GM19193 (cell line): Measurements from ENCODE around the gene TNNI3K.

Experiments
- POLR2A ChIP-seq: IDR thresholded peaks from 4 replicates; pipeline ENCODE4 v1.6.1; 2011; ENCODE audit not compliant: insufficient read depth, insufficient read length; ENCODE audit errors: extremely low read depth

TNNI3K gene

DNA sequence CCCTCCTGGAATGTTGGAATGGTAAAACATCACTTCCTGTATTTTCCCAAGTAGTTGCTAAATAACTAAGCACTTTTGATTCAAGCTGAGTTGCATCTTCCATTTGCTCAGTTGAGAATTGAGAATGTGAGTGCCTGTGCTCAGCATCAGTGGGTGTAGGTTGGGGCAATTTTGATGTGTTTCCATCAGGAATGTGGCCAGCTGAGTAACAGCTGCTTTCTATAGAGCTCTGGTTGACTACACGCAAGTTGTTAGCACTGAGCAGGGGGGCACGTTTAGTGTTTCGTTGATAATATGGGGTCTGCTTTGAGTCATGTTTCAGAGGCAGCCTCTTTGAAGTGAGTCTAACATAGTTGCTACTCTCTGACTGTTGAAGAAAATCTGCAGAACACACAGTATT is 235.7 kb downstream of the TNNI3K start:
- TF ChIP-seq POLR2A = no peak

- TF ChIP-seq POLR2A = no peak
Observed at GRCh38 chr1:74471470-74471869, 236.3 kb downstream of the TNNI3K start.

- TF ChIP-seq POLR2A = no peak
Observed at GRCh38 chr1:74474585-74474984, 239.4 kb downstream of the TNNI3K start.

GRCh38 chr1:74478979-74479378 is 243.8 kb downstream of the TNNI3K start:
- TF ChIP-seq POLR2A = no peak

- no peak for TF ChIP-seq POLR2A
Observed at GRCh38 chr1:74480068-74480467, 244.9 kb downstream of the TNNI3K start.

DNA sequence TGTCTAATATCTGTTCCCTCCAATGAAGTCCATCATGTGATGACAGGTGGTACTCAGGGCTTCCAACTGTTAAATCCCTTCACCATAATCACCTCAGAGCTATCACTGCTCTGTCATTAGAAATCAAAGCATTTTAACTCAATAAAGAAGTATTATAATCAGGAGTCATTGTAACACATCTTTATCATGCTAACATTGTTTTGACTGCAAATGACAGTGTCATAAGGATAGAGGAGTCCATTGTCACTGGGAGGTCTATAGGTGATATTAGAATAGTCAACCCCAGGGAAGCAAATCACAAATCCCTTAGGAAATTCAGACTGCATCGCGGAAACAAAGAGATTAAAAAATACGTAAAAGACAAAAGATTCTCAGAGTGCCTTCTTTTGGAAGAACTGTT is 246.4 kb downstream of the TNNI3K start:
- no peak for TF ChIP-seq POLR2A

- TF ChIP-seq POLR2A = no peak
Observed at GRCh38 chr1:74485622-74486021, 250.4 kb downstream of the TNNI3K start.

DNA sequence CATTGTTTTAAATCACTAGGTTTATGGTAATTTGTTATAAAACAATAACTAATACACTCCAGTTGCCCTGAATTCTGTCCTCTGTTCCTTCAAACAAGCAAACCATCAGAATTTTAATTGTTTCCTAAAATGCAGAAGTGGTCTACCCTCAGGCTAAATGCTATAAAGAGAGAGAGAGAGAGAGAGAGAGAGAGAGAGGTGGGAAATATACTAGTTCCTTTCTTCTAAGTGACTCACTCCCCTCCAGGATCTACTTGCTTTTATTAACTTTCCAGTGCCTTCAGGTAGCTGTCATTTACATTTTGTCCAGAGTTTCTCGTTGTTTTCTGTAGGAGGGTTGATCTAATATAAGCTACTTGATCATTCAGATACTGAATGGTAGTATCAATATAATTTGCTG is 250.8 kb downstream of the TNNI3K start:
- no peak for TF ChIP-seq POLR2A

- no peak for TF ChIP-seq POLR2A
Observed at GRCh38 chr1:74496669-74497068, 261.5 kb downstream of the TNNI3K start.

DNA sequence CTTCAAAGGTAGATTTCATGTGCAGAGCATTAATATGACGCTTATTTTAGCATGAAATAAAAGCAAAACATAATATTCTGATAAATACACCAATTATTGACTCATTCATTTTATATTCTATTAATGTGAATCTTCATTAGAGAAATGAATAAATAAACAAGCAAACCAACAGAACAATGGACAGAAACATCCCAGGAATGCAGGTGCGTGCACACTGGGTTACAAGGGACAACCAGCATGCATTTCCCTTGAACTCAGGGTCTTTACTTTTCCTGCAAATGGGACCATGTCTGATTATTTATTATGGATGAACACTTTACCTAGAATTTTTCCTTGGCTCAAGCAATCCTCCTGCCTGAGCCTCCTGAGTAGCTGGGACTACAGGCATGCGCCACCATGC is 263.7 kb downstream of the TNNI3K start:
- no peak for TF ChIP-seq POLR2A

- no peak for TF ChIP-seq POLR2A
Observed at GRCh38 chr1:74502432-74502831, 267.2 kb downstream of the TNNI3K start.

DNA sequence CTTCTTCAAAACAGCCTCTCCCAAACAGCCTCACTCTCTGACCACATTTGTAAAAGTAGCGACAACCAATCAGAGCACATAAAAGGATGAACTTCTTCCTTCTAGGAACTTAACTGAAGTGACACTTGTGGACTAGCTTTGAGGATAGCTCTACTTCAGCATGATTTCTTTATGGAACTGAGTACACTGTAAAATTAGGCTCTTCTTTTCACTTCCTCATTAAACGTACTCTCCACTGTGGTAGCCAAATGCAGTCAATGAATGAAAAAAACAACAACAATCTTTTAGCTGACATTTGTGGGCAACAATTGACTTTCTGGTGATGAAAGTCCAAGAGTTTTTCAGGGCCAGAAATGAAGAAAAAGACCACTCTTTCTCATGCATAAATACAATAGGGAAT is 267.7 kb downstream of the TNNI3K start:
- no peak for TF ChIP-seq POLR2A

GRCh38 chr1:74504125-74504932 is 269.1 kb downstream of the TNNI3K start:
- no peak for TF ChIP-seq POLR2A

- no peak for TF ChIP-seq POLR2A
Observed at GRCh38 chr1:74504933-74505512, 269.8 kb downstream of the TNNI3K start.

DNA sequence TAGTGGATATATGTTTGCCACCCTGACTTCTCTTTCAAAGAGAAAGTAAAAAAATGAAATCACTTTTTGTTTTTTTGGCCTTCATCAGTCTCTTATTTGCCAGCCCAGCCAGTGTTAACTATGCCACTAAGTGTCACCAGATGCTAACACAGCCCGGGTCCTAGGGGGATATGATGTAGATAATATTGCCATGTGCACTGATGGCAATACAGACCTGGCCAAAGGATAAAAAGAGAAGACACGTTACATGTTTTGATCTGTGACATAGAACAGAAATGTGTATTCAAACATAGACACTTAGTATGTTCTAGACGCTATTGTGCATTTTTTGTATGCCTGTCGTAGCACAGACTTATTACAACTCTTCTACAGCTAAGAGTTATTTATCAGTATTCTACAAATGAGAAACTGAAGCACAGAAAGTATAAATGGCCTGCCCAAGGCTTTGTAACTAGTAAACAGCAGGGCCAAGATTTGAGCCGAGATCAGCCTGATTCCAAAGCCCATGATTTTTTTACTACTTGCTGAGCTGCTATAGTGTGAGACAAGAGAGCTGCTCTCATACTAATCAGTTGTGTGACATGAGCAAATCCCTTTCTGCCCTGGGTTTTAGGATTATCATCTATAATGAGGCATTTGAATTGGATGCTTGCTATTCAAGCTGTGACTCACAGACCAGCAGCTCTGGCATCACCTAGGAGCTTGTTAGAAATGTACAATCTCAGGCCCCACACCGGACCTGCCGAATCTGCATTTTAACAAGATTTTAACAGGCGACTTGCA is 270.9 kb downstream of the TNNI3K start:
- TF ChIP-seq POLR2A = no peak

GRCh38 chr1:74508449-74508848 is 273.3 kb downstream of the TNNI3K start:
- TF ChIP-seq POLR2A = no peak
